Breast epithelium (tissue), 3 donors: Measurements from ENCODE around the gene CNTN1.

ENCODE experiments used
- CTCF ChIP-seq, 3 donors: fragments of 450-650 bp; IDR thresholded peaks; one replicate each; pipeline ENCODE4 v1.5.1; 2016 to 2017; ENCODE audit warnings: antibody characterized with exemption in 3 of 3, mild to moderate bottlenecking in 3 of 3, moderate library complexity in 3 of 3
- POLR2A ChIP-seq: fragments of 450-650 bp; IDR thresholded peaks from one replicate; pipeline ENCODE4 v1.6.1; 2016; ENCODE audit warnings: antibody characterized with exemption, mild to moderate bottlenecking, moderate library complexity
- POLR2AphosphoS5 ChIP-seq, 3 donors: sonication (generic); formaldehyde crosslinking; IDR thresholded peaks; one replicate each; pipeline ENCODE4 v1.6.1; 2017; ENCODE audit warnings: antibody characterized with exemption in 3 of 3

GRCh38 chr12:40662366-40662765 lies 29.9 kb upstream of the CNTN1 start:
- no peak for TF ChIP-seq CTCF (IDR thresholded peaks at IDR 0.05)
- TF ChIP-seq POLR2AphosphoS5 (IDR thresholded peaks at IDR 0.05) = no peak
- TF ChIP-seq POLR2A = no peak
